GM12892 (cell line): ENCODE results near the gene HSF5.

Experiments
- POLR2A ChIP-seq: IDR thresholded peaks from 2 replicates; pipeline ENCODE4 v1.6.1; 2011; ENCODE audit warnings: low read depth, low read length, control low read depth
- POLR2AphosphoS5 ChIP-seq: IDR thresholded peaks from 2 replicates; pipeline ENCODE4 v1.6.1; 2011; ENCODE audit warnings: low read depth, low read length, control low read depth
- TAF1 ChIP-seq: IDR thresholded peaks from 2 replicates; pipeline ENCODE4 v1.6.1; 2011; ENCODE audit warnings: low read depth, mild to moderate bottlenecking, control low read depth, low read length, borderline replicate concordance

- TF ChIP-seq POLR2AphosphoS5 (no peak), POLR2A (no peak), TAF1 (no peak)
Observed at GRCh38 chr17:58492238-58493121, 4.3 kb upstream of the HSF5 start.
